NCI-H1092 treated with DMSO at 0.1 percent for 48 hours (cell line): Measurements from ENCODE around the gene TARBP2.

Experiments used
- DNase-seq: peaks from one replicate; lab custom pipeline; 2025; lab: John Stamatoyannopoulos, UW

Gene TARBP2, protein sequence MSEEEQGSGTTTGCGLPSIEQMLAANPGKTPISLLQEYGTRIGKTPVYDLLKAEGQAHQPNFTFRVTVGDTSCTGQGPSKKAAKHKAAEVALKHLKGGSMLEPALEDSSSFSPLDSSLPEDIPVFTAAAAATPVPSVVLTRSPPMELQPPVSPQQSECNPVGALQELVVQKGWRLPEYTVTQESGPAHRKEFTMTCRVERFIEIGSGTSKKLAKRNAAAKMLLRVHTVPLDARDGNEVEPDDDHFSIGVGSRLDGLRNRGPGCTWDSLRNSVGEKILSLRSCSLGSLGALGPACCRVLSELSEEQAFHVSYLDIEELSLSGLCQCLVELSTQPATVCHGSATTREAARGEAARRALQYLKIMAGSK

DNA sequence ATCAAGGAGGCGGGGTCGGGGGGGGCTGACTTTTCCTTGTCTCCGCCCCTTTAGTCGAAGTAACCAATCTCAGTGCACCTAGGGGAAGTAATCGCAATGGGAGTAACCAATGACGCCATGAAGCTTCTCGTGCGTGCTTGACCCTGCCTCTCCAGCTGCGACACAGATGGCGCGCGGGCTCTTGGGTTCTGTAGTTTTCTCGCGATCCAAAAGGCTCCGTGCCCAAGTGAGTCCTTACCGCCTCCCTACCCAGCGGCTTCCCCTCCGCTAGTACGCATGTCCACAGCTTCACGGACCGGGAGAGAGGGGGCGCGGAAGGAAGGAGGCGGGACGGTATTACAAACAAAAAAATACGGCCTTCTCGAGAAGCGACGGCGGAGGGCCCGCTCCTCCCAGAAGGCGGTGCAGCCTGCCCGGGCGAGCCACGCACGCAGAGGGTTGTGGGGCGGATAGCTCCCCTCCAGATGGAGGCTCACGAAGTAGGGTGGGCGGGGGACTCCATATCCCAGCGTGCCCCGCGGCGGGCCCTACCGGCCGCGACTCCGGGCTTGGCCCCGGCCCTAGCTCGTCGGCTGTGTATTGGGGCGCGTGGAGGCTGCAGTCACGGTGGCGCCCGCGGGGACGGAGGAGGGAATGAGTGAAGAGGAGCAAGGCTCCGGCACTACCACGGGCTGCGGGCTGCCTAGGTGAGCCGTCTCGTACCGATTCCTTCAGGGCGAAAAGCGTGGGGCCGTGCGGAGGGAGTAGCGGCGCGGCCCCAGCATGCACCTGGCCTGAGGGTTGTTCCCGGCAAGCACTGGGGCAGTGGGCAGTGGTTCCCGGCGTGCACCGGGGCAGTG is at the start of gene TARBP2:
Gene TARBP2, plus strand, starts transcription at position 508 of the 839 bp plus-strand sequence. Its CDS starts 126 bp downstream, at position 634.
- DNase-seq: peak; percentile 98

DNA sequence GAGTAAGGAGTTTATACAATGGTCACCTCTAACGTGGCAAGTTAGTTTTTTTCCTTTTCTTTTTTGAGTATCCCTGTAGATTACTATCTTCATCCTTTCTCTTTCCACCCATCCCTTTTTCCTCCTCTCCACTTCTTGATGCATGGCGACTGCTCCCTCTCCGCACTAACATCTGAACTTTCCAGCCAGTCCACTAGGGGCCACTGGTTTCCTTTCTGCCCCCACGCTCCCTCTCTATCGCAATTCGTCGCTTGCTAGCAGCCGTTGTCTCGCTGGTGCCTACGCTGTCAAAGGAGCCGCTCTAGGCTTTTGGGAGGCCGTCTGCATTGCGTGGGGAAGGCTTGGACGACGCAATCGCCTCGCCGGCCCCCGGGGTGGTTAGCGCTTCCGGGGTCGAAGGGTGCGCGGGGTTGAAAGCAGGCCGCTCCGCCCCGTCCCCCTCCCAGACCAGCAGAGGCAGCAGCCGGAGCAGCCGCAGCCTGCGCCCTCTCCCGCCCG is 49.4 kb upstream of the TARBP2 start, which contains the start of gene PCBP2:
Gene PCBP2, plus strand, starts transcription at position 442 of the 498 bp plus-strand sequence. CDS start 2,699 bp downstream, outside the sequence.
- peak; percentile 96 for DNase-seq

DNA sequence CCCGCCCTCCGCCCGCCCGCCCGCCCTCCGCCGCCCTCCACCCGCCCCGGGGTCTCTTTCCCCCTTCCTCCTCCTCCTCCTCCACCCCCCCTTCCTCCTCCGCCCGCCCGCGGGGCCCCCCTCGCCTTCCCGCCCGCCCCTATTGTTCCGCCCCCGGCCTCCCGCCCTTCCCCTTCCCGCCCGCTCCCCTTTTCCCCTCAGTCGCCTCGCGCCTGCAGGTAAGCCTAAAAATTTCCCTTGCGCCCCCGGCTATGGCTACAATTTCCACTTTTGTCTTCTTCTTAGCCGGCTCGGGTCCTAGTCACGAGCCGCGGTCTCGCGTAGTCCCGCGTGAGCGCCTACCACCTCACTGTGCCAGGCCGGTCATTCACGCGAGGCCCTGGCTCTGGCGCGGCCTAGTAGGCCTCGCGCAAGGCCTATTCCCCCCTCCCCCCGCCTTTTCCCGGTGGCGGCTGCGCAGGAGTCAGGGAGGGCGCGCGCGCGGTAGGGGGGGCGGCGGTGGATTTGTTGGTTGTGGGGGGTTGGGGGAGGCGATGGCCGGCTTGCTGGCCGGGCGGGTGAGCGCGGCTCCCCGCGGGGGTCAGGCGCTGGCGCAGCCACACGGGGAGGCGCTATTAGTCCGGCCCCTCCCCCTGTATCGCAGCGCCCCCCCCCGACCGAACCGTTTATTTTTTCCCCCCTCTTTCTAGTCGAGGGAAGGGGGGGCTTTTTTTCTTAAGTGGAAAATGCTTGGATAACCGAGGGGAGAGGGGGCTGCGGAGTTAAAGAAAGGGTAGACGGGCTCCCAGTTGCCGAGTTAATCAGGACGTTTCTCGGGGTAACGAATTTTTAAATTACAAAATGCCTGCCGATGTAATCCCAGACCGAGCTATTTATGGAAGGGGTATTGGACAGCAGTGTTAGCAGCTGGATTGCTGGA is 48.7 kb upstream of the TARBP2 start:
- DNase-seq: peak; percentile 66

DNA sequence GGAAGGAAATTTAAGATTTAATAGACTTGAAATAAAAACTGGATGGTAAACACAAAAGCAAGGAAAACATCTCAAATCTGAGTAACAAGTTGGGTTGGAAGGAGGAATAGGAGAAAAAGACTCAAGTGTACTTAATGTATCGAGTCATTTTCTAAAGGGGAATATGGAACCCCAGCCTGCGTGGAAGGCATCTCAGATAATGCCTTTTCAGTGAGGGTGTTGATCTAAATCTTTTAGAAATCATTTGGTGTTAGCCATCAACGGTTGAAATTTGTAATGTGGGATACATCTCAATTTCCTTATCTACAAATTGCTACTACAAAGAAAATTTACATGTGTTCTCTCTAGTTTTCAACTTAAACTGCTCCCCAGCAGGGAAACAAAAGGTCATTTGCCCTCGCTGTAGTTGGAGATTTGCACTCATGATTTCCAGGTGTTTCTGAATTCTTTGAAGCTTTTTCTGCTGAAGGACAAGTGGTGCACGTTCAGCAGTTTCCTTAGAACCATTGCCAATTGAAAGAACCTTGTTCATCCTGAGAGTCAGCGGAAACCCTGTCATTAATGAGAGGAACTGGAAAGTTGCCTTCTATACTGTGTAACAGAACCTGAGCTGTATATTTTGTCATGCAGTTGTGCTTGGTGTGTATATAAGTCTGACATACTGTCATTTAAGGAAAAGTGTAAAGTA is 47.0 kb upstream of the TARBP2 start:
- DNase-seq: no peak

DNA sequence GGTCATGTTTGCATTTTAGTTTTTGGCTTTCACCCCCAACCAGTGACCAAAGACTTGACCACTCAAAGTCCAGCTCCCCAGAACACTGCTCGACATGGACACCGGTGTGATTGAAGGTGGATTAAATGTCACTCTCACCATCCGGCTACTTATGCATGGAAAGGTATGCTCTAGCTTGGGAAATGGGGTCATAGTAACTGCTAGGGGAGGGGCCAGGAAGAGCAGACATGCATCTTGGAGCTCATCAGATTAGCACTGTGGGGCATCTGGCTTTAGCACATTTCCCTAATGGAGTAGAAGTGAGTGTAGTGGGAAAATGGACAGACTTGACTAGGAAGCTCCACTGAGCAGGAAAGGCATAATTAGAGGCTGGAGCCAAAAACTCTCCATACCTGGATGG is 46.4 kb upstream of the TARBP2 start:
- DNase-seq: no peak

DNA sequence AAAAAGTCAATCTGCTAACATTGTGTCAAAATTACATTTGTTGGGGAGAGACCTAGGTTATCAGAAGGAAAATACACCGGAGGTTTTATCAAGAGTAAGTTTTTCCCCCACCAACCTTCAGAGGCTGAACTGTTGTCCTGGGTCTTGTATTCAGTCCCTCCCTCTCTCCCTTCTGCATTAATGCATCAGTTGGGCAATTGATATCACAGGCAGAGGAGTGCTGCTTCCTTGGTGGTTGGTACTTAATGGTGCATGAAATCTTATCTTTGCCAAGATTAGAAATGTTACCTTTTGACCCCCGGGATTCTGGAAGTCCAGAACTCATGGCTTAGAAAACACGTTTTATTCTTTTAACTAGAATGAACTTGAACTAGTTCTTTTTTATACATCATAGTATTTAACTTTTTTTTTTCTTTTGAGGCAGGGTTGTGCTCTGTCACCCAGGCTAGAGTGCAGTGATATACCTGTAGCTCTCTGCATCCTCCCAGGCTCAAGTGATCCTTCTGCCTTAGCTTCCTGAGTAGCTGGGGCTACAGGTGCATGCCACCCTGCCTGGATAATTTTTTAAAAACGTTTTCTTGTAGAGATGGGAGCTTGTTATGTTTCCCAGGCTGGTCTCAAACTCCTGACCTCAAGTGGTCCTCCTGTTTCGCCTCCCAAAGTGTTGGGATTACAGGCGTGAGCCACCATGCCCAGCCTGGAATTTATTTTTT is 44.3 kb upstream of the TARBP2 start:
- no peak for DNase-seq

DNA sequence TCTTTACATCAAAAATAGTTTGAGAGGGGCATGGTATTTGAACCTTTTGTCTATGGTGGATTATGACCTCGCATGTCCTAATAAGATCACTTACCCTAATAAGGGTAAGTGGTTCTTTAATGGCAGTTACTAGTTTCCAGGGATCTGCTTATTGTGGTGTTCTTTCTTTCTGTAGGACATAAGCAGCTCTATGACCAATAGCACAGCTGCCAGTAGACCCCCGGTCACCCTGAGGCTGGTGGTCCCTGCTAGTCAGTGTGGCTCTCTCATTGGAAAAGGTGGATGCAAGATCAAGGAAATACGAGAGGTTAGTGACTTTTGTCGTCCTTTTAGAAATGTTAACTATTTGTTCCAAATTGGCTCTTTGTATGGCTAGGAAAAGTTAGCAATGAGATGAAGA is 42.0 kb upstream of the TARBP2 start:
- no peak for DNase-seq

DNA sequence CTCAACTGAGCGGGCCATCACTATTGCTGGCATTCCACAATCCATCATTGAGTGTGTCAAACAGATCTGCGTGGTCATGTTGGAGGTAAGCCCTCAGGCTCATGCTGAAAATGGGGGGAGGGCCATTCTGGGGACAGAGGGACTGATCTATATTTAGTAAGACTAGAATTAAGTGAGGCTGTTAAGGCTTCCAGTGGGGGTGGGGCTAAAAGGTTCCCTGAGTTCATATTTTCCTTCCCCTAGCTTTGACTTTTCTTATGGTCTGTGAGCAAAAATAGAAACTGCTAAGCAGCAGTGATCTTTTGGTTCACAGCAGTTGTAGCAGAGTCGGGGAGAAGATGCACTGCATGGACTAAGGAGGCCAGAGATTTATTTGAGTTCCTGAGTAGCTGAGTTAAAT is 40.0 kb upstream of the TARBP2 start:
- DNase-seq: no peak

DNA sequence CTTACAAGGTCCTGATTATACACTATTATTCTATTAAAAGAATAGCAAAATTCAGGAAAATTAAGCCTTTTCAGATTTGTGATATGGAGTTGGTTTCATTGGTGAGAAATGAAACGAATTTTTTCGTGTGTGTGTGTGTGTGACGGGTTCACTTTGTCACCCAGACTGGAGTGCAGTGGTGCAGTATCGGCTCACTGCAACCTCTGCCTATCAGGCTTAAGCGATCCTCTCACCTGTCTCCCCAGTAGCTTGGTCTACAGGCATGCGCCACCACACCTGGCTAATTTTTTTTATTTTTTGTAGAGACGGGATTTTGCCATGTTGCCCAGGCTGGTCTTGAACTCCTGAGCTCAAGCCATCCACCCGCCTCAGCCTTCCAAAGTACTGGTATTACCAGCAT is 39.5 kb upstream of the TARBP2 start:
- no peak for DNase-seq

DNA sequence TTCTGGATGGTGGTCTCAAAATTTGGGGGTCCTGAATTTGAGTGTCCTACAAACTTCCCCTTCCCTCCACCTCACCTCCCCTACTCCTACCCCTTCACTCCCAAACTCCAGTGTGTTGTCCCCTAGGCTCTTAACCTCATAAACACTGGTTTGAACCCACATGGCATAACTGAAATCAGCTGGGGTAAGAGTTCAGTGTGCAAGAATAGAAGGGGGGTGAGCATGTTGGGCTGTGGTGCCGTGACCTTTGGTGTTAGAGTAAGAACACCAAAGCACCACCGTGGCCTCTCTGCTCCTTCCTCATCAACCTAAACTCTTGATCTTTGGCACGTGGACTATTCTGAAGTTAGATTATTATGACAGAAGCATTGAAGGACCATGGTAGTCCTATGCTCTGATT is 38.1 kb upstream of the TARBP2 start:
- DNase-seq: no peak

DNA sequence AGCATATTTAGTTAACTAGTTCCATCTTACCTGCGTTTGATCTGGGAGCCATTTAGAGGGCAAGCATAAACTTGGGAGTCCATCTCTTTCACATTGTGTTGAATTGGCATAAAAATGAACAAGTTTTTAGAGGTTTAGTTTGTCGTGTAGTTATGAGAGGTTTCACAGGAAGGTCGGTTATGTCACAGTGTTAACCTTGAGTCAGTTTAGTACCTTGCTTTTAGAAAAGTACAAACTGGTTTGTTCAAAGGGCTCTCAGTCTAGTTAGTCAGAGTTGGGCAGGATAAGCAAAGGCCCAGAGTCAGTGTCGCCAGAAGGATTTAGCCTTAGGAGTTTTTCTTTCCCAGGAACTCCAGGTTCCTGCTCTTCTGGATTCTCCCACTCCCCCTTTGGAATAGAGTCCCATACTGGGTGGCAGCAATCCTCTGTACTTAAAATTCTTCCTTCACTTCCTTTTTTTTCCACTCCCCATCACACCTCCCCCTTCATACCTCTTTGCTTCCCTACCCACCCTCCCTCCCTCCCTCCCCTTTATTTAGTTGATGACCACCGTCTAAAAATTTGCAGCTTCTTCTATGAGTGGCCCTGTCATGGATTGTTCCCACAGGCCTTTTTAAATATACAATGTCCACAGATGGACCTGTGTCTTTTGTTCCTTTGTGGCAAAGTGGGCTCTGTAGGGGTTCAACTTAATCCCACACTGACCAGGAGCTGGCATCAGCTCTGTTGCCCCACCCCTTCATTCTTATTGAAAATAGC is 37.1 kb upstream of the TARBP2 start:
- no peak for DNase-seq

DNA sequence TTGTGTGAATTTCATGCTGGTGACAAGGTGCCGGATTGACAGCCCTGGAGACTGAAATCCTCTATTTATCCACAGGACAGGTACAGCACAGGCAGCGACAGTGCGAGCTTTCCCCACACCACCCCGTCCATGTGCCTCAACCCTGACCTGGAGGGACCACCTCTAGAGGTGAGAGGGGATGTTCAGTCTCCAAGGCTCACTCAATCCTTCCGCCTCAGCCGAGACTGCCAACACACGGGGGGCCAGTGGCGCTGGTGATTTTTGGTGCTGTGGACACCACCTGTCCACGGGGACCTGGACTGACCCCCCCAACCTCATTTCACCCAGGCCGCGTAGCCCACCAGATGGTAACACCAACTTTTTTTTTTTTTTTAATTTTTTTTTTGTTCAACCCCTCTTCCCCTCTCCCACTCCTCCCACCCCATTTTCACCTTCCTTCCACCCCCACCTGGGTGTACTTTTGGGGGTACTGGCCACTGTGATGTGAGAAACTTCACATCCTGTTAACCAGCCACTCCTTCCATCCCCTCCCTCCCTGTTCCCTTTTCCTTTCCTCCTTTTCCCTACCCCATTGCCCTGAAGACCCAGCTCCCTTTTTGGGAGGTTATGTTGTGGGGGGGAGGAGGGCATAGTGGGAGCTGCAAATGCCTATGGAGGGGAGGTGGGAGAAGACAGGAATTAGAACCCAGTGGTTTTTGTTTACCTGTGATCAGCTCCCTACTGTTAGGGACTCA is 36.2 kb upstream of the TARBP2 start:
- no peak for DNase-seq

DNA sequence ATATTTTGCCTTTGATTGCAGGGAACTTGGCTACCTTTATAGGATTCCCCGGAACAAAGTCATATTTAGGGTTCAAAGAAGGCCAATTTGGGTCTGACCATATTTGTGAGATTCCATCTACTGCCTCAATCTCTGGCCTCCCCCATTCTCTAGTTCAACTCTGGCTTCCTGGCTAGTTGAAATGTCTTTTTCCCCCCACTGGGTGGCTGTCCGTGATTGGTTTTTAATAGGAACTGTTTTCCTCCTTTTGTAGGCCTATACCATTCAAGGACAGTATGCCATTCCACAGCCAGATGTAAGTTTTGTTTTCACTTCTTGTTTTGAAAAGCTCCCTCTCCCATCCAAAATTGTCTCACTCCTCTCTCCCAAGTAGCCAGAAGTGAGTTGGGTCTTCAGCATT is 35.4 kb upstream of the TARBP2 start:
- DNase-seq: no peak

DNA sequence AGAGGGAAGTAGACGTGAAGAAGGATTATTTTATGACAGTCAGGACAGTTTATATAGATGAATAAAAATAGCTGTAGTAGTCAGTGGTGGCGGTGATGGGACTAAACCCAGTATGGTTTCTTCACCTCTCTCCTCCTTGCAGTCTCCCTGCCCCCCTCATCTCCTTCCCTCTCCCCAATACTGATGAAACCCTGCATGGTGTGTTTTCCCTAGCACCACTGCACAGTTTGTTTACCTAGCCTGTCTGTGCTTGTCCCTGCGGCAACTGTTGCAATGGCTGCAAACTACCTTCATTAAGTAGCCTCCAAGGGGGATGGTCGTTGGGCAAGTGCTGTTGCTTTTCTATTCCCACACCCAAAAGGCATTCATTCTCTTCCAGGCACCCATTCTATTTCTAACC is 34.4 kb upstream of the TARBP2 start:
- no peak for DNase-seq

DNA sequence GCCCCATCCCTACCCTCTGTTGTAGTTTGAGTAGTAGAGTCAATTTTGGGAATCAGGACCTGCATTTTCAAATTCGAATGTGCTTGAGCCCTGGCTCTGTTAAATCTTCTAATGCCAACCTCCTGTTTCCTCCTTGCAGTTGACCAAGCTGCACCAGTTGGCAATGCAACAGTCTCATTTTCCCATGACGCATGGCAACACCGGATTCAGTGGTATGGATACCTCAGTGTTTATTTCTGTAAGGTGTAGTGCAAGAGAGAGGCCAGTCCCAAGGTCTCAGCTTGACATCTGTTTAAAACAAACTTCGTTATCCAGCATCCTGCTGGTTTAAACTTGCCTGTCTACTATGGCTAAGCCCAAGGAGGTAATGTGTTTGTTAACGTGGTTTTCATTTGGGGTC is 34.0 kb upstream of the TARBP2 start:
- DNase-seq: no peak

DNA sequence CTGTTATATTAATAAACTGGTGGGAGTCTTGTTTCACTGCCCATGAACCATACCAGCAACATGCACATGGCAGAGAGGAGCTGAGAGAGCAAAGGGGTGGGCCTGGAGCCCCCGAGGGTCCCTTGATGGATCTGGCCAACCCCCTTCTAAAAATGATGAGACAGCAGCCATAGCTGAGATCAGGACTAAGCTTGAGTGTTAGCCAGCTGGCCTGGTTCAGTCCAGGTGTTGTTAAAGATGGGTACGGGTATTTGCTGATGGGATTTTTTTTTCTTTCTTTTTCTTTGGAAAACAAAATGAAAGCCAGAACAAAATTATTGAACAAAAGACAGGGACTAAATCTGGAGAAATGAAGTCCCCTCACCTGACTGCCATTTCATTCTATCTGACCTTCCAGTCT is 33.2 kb upstream of the TARBP2 start:
- DNase-seq: no peak

DNA sequence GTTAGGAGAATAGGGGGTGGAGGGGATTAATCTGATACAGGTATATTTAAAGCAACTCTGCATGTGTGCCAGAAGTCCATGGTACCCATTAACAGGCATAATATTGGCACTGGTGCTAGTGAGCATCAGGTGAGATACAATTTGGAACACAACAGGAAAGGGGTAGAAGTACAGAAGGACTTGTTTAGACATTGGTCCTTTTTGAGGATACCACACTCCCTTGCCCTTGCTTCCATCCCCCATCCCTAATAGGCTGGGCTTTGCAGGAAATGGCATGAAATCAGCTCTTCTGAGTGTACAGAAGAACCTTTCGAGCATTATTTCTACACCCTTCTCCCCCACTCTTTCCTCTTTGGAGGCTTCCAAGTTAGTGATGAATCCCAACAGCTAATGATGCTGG is 32.8 kb upstream of the TARBP2 start:
- DNase-seq: no peak

DNA sequence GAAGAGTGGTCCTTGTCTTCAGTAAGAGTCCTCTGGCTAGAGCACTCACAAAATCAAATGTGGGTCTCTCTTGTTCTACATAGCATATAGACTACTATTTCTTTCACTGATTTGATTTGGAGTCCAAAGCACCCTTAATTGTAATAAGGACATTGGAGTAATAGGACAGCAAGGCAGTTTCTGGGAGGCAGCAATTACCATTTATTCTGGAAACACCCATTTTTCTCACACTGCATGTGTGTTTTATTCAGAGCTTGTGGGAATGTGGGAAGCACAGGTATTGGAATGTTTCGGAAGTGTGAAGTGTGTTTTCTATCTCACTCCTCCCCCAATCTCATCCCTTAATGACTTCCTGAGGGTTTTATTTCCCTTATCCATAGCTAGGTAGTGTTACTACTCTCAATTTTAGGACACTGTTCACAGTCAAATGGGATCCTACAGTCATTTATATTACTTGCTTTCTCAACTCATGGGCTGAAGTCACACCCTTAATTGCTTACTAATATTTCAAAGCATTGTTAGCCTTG is 29.0 kb upstream of the TARBP2 start:
- no peak for DNase-seq

DNA sequence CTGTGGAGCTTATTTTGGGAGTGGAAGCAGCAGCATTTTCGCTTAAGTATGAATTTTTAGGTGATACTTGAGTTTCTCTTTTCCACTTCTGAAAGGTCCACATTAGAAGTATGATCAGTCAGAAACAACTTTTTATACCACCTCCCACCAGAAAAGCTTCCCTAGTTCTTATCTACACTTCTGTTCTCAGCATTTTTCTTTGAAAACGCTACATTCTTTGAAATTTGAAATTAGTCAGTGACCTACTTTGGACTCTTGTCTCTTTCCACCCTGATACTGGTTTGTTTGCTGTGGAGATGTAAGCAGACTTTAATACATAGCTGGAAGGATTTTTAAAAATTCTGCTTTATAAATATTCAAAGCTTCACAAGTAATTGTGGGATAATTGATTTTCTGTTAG is 27.0 kb upstream of the TARBP2 start:
- DNase-seq: no peak
